MG63 (cell line): ENCODE results near the gene WBP1. TPM values are rescaled to one million over a fixed set of nuclear protein-coding genes. Genes with fewer than 3 reads are reported as not detected.
"Not testable (repeated sequence)": the region's sequence is repeated elsewhere in the genome, so short reads cannot be mapped to it uniquely, and the experiment has no call there.

Source experiments
- DNase-seq: peaks from one replicate; pipeline ENCODE4 v3.0.0-alpha.2; 2020
- H3K27me3 ChIP-seq: fragments of 250-450 bp; sonication (Bioruptor Pico); 2 replicates; pipeline ENCODE4 v1.5.1; 2020; ENCODE audit warnings: mild to moderate bottlenecking, moderate library complexity
- H3K36me3 ChIP-seq: fragments of 250-450 bp; sonication (Bioruptor Pico); 2 replicates; pipeline ENCODE4 v1.5.1; 2020; ENCODE audit warnings: mild to moderate bottlenecking, moderate library complexity
- H3K4me3 ChIP-seq: fragments of 250-450 bp; sonication (Bioruptor Pico); 2 replicates; pipeline ENCODE4 v1.5.1; 2020; ENCODE audit warnings: mild to moderate bottlenecking, moderate library complexity
- H3K9me3 ChIP-seq: fragments of 250-450 bp; sonication (Bioruptor Pico); 2 replicates; pipeline ENCODE4 v1.5.1; 2020; ENCODE audit warnings: mild to moderate bottlenecking, moderate library complexity
- total RNA-seq: library from RNA; depleted of rRNA; stranded (reverse); fragments of >200 nt; shearing (Covaris generic); gene quantifications from 2 replicates; pipeline ENCODE4 v1.2.3, GENCODE V29; 2014; ENCODE audit warnings: low replicate concordance; rRNA removed

The WBP1 gene
- 7.5 and 15.4 TPM in 2 replicates for total RNA-seq

DNA sequence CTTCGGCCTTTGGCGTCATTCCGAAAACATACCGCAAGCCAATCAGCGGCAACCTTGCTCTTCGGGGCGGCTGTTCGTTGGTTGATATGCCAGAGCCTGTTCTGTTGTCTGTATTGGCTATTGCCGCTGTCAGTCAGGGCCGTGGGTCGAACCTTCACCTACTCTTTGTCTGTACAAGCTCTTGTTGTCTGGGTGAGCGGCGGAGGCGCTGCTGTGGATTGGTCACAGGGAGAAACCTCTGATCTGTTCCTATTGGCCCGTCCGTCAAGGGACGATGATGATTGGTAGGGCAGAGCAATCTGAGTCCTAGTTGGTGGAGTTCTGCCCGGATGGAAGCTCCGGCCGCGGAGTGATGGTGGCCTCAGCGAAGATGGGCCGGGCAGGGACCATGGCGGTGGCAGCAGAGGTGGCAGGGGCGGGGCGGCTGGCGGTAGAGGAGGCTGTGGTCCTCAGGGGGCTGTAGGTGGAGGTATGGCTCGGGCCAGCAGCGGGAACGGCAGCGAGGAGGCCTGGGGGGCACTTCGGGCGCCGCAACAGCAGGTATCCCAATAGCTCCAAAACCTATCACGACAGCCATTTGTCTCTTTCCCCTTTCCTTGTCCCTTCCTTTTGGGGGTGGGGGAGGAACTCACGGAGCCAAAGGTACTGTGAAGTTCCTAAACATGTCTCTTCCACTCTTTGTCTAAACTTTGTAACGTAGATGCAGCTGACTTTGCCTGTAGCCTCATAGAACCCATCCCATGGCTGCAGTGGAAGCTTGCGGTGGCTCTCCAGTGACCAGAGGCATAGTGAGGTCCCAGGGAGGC, at the start of gene WBP1:
WBP1 (plus strand) TSS at position 307 of the 806 bp plus-strand sequence; CDS start at position 472, 165 bp downstream.
- Histone ChIP-seq H3K36me3 (peaks cover 27% of the 10 kb centered on the region), H3K9me3 (no peaks in the 10 kb centered on the region), H3K27me3 (no peaks in the 10 kb centered on the region), H3K4me3 (peak within 1 kb of the TSS; percentile 72)
- peak; percentile 100 for DNase-seq

DNA sequence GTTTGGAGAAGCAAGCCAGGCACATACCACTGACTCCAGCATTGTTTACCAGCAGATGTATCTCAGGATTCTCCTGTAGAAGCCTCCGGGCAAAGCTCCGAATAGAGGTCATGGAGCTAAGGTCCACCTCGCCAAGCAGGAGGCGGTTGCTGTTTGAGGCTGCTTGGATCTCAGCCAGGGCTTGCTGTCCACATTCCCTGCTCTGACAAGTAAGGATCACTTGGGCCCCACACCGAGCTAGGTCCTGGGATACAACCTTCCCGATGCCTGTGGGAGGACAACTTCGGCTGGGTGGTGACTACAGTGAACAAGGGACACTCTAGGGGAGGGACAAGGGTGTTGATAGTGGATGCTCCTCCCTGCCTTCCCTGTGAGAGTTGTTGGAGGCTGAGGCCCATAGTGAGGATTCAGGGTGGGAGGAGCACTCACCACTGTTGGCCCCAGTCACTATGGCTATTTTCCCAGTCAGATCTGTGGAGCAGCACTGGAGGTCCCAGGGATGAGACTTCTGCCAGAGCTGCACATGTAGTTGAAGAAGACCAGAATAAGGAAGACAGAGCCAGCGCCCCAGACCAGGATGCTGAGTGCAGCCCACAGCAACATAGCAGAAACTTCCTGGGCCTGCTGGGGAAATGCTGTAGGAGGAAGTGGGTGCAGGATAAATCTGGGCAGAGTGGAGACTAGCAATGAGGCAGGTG, 45.1 kb upstream of the WBP1 start:
- Histone ChIP-seq H3K9me3 (no peaks in the 10 kb centered on the region), H3K4me3 (no peak overlapping the region), H3K27me3 (no peaks in the 10 kb centered on the region), H3K36me3 (no peaks in the 10 kb centered on the region)
- DNase-seq: no peak

DNA sequence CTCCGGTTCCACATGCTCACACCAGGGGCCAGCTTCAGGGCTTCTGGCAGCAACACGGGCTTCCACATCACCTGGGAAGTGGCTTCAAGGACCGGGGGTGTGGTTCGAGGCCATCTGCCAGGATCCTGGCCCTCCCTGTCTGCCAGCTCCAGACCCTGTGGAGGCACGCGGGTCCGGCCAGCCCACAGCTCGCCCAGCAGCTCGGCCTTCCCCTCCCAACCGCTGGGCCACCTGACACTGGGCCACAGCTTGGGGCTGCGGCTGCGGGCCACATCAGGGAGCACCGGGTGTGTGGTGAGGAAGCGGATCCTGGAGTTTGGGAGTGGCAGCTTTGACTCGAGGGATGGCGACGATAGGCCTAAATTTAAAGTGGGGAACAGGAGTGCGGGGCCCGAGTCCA, 43.8 kb upstream of the WBP1 start:
- no peak overlapping the region for H3K4me3 ChIP-seq
- H3K9me3 ChIP-seq: no peaks in the 10 kb centered on the region
- DNase-seq: no peak
- no peaks in the 10 kb centered on the region for H3K36me3 ChIP-seq
- no peaks in the 10 kb centered on the region for H3K27me3 ChIP-seq

DNA sequence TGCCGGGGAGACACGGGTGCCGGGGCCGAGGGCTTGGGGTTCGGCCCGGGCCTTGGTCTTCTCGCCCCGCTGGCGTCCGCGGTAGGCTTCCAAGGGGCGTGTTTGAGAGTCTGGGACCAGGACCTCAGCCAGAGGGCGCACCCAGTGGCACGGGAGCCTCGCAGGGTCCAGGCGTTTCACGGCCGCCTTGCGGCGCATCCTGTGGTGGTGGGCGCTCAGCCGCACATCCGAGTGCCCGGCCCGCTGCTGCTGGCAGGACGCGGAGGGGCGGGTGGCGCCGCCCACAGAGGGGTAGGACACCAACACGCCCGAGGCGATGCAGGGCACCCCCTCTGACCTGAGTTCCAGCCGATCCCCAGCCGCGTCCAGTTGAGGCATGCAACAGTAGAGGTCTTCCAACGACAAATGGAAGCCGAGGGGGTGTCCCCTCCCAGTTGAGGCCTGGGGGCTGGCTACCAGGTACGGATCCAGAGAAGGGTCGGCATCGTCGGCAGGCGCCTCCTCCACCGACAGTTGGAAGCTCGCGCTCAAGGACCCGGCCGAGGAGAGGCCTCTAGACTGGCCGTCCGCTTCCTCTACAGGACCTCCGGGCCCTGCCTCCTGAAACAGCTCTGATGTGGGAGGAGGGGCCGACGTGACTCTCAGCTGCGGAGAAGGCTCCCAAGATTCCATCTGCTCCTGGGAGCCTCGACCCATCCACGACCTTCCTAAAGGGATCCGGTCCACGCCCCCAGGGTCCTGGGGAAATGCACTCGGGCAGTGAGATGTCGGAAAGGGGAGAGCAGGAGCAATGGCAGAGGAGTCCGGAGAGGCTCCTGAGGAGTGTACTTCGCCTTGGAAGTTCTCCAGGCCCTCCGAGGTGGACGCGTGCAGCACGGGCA, 43.1 kb upstream of the WBP1 start:
- Histone ChIP-seq H3K36me3 (no peaks in the 10 kb centered on the region), H3K27me3 (no peaks in the 10 kb centered on the region), H3K4me3 (no peak overlapping the region), H3K9me3 (no peaks in the 10 kb centered on the region)
- no peak for DNase-seq

DNA sequence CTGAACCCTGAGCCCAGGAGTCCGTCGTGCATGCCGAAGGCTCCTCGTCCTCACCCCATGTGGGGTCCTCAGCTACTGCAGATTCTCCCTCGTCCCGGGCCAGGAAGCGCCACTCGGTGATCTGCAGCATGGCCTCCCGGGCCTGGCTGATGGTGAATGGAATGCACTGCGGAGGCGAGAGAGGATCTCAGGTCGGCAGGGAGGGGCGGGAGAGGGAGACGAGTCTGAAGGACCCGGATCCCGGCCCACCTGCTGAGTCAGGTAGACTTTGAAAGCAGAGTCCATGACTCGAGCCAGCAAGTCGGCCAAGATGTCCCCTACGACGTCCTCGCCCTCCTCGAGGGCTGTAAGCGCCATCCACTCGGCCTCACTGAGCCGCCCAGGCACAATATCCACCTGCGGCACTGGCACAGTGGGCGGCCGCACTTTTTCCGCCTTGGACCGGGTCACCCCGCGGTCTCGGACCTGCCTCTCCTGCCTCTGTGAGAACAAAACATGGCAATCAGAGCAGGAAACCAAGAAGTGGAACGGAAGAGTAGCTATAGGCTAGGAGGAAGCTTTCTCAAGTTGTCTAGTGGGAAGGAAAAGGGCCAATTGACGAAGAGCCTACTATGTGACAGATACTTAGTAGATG, 42.4 kb upstream of the WBP1 start:
- no peak overlapping the region for H3K4me3 ChIP-seq
- DNase-seq: no peak

DNA sequence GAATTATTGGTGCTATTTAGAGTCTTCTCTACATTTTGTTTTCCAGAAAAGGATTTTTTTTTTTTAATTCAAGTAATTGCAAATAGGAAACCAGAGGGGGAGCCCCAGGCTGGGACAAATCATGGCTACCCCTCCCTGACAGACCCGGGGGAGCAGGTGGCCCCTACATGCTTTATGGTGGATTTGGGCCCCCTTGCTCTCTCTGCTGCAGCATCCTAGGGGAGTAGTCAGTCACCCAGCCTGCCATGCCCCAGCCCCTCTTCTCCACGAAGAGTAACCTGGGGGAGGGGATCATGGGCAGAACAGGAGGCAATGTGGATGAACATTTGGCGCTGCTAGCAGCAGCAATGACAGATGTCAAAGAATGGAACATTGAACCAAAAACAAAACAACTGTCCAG, 41.5 kb upstream of the WBP1 start:
- no peaks in the 10 kb centered on the region for H3K9me3 ChIP-seq
- no peak for DNase-seq
- H3K4me3 ChIP-seq: no peak overlapping the region
- H3K36me3 ChIP-seq: no peaks in the 10 kb centered on the region
- H3K27me3 ChIP-seq: no peaks in the 10 kb centered on the region

More for the DNA sequence above, 42.4 kb upstream of the WBP1 start:
- Histone ChIP-seq H3K36me3 (no peaks in the 10 kb centered on the region), H3K9me3 (no peaks in the 10 kb centered on the region), H3K27me3 (no peaks in the 10 kb centered on the region)

DNA sequence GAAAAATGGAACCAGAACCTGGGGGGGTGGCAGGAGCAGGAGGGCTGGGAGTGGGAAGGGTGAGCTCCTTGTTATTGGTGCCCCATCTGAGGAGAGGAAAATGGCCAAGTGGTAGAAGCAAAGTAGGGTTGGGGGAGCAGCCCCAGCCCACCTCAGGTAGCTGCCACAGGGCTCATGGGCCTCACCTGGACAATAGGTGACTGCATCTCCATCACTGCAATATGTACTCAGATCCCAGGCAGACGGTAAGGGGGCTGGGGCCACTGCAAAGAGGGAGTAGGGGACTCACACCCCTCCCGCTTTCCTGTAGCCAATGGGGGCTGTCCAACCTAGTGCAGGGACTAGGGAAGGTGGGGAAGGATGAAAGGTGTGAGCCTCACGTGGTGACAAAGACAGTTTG, 41.0 kb upstream of the WBP1 start:
- Histone ChIP-seq H3K9me3 (no peaks in the 10 kb centered on the region), H3K27me3 (no peaks in the 10 kb centered on the region), H3K36me3 (no peaks in the 10 kb centered on the region), H3K4me3 (no peak overlapping the region)
- no peak for DNase-seq

DNA sequence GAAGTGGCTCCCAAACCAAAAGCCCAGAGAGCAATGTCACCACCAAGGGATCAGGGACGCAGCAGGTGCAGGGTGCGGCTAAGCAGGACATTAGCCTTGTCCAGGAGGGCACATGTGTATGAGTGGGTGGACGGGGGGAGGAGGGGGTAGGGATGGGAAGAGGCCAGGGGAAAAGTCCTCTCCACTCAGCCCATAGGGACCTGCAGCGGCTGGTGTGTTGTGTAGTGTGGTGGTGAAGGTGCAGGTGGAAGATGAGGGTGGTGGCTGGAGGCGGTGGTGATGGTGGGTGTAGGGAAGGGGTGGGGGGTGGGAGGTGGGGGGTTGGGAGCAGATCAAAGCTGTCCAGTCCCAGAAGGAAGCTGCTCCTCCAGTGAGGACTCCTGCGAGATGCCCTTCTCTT, 40.5 kb upstream of the WBP1 start:
- no peak for DNase-seq
- Histone ChIP-seq H3K9me3 (no peaks in the 10 kb centered on the region), H3K4me3 (no peak overlapping the region), H3K36me3 (no peaks in the 10 kb centered on the region), H3K27me3 (no peaks in the 10 kb centered on the region)

DNA sequence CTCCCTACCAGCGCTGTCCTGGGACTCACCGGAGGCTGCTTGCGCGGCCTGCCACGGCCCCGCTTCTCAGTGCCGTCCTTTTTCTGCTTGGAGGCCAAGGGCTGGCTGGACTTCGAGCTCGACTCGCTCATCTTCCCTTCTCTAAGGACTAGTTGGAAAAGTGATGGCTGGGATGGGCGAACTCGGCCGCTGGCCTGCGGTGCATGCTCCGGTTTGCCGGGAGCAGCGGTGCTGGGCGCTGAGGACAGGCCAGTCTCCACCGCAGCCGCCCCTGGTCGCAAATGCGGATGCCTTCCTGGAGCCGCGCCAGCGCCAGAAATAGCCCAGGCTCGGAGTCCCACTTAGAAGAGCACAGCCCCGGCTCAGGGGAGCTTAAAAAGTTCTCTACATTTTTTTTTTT, 39.9 kb upstream of the WBP1 start:
- Histone ChIP-seq H3K36me3 (no peaks in the 10 kb centered on the region), H3K9me3 (no peaks in the 10 kb centered on the region), H3K4me3 (no peak overlapping the region), H3K27me3 (no peaks in the 10 kb centered on the region)
- DNase-seq: no peak

DNA sequence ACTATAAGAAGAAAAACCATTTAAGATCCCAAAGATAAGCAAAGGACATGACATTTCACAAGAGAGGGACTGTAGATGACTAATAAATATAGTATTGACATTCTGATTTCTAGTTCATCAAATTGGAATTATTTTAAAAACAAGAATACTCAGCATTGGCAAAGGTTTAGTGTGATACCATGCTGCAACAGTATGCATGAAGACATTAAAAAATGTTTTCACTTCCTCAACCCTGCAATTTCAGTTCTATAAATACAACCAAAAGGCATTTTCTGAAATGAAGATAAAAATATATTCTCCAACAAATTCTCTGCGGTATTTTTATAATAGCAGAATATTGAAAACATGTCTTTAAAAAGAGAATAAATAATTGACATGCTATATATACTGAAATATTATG, 38.9 kb upstream of the WBP1 start:
- no peaks in the 10 kb centered on the region for H3K27me3 ChIP-seq
- no peaks in the 10 kb centered on the region for H3K36me3 ChIP-seq
- H3K9me3 ChIP-seq: no peaks in the 10 kb centered on the region
- DNase-seq: no peak
- H3K4me3 ChIP-seq: no peak overlapping the region

DNA sequence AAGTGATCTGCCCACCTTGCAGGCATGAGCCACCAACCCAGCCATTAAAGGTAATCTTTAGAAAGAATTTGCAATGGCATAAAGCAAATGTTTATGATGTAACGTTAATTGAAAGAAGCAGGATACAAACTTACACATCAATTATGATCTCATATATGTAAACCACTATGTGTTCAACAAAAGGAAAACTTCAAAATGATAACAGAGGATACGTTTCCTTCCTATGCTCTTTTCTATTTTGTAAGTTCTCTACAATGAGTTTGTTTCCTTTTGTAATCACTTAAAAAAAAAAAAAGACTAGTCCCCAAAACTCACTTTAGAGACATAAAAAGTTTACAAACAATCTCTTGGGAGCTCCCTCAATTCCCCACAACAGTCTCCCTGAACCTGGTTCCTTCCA, 38.2 kb upstream of the WBP1 start:
- DNase-seq: no peak
- Histone ChIP-seq H3K36me3 (no peaks in the 10 kb centered on the region), H3K9me3 (no peaks in the 10 kb centered on the region), H3K27me3 (no peaks in the 10 kb centered on the region), H3K4me3 (no peak overlapping the region)

DNA sequence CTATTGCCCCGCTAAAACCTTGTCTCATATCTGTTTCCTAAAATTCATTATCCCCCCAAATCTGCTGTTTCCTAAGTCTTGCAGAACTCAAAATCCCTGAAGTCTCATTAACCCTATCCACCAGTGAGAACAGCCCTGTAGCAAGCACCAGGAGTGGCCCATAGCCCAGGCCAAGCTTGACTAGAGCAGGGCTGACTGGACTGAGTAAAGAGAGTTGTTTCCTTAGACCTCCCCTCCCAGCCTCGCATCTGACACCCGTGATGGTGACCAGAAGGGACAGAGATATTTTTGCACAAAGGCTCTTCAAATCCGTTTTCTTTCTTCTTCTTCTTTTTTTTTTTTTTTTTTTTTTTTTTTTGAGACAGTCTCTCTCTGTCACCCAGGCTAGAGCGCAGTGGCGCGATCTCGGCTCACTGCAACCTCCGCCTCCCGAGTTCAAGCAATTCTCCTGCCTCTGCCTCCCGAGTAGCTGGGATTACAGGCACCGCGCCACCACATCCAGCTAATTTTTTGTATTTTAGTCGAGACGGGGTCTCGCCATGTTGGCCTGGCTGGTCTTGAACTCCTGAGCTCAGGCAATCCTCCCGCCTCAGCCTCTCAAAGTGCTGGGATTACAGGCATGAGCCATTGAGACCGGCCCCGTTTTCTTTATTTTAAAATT, 37.7 kb upstream of the WBP1 start:
- H3K27me3 ChIP-seq, H3K36me3 ChIP-seq, H3K9me3 ChIP-seq, DNase-seq: not testable (repeated sequence)
- peak overlapping the region; percentile 58 for H3K4me3 ChIP-seq

DNA sequence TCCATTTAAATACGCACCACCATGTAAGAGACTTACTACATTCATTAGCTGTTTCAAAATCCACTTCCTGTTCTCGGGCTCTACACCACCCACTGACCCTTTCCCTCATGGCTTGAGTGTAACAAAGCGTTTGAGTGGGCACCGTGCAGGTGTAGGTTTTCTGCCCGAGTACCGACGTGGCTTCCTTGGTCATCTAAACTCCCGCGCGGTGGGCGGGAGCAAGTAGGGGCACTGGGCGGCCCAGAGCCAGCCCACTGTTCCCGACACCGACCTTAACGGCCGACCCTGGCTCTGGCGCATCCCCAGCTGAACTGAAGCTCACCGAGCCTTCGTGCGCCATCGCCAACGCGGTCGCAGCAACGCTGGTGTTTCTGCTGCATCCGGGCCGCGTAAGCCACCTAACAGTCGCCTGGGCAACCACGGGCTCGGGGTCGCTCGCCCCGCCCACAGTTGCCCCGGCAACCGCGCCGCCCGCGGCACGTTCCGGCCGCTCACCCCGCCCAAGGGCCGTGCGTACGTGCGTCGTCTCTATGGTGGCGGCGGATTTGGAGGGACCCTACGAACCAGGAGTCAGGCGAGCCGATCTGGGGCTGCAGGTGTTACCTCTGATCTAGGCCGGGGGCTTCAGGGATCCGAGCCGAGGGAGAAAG, 36.9 kb upstream of the WBP1 start, which contains the start of the genes C2orf81 and WDR54:
C2orf81 (minus strand) TSS at position 399 of the 650 bp plus-strand sequence; CDS start at position 340, 59 bp downstream.
WDR54 (plus strand) TSS at position 510 of the 650 bp plus-strand sequence. CDS start 424 bp downstream, outside the sequence.
- no peaks in the 10 kb centered on the region for H3K9me3 ChIP-seq
- H3K36me3 ChIP-seq: no peaks in the 10 kb centered on the region
- peak; percentile 86 for DNase-seq
- peak within 1 kb of the TSS; percentile 58 for H3K4me3 ChIP-seq
- no peaks in the 10 kb centered on the region for H3K27me3 ChIP-seq

DNA sequence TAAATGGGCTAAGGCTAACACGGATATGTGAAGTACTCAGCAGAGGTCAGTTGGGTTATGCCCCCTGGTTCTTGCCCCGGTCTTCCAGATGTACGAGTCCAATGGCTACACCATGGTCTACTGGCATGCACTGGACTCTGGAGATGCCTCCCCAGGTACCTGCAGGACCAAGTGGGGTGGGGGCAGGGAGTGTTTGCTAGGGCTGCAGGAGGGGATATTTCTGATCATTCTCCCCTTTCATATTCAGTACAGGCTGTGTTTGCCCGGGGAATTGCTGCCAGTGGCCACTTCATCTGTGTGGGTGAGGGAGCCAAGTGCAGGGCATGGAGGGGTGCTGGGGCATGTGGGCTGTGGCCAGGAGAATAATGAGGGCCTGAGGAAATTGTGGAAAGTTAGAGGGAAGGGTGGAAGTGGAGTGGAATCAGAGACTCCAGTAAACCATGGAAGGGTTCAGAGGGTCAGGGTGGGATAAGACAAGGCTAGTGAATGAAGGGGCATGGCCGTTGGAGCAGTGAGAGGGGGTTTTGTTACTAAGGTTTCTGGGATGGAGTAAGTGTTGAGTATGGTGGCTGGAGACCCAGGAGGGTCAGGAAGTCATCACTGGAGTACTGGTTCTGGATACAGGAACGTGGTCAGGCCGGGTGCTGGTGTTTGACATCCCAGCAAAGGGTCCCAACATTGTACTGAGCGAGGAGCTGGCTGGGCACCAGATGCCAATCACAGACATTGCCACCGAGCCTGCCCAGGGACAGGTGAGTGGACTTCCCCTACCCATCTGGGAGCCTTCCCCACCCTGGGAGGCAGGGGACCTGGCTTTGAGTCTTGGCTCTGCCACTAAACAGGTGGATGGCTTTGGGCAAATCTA, 34.8 kb upstream of the WBP1 start:
- H3K4me3 ChIP-seq: no peak overlapping the region
- peaks cover 3% of the 10 kb centered on the region; the same call in 1 of the 2 replicates for H3K36me3 ChIP-seq
- DNase-seq: no peak
- no peaks in the 10 kb centered on the region for H3K9me3 ChIP-seq
- no peaks in the 10 kb centered on the region for H3K27me3 ChIP-seq
